GM08714 (cell line): ENCODE results near the gene CHRM2.

Source experiments
- H3K4me3 ChIP-seq: fragments of 200-500 bp; sonication (Bioruptor generic); 2 replicates; pipeline ENCODE4 v1.5.1; 2014; ENCODE audit warnings: mild to moderate bottlenecking, low read length, inconsistent platforms
- ZNF274 ChIP-seq: IDR thresholded peaks from 2 replicates; pipeline ENCODE4 v1.6.1; 2012; ENCODE audit warnings: mild to moderate bottlenecking, low read depth, low read length

CHRM2 gene

DNA sequence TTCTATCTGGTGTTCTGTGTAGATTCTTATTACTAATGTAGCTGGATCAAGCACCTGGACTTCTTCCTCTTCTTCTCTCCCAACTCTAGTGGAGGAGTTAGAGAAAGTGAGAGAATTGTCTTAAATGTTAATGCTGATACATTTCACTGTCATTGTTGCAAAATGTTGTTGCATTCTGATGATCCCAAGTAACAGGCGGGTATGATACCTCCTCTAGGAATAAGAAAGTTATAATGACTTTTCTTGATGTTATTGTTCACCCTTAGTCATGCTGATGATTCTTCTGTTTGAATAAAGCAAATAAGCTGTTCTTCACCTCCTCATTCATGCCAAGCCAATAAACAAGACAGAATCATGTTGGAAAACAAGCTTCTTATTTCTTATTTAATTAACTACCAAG is 9.1 kb downstream of the CHRM2 start:
- H3K4me3 ChIP-seq, result no peak overlapping the region
- no peak for TF ChIP-seq ZNF274

DNA sequence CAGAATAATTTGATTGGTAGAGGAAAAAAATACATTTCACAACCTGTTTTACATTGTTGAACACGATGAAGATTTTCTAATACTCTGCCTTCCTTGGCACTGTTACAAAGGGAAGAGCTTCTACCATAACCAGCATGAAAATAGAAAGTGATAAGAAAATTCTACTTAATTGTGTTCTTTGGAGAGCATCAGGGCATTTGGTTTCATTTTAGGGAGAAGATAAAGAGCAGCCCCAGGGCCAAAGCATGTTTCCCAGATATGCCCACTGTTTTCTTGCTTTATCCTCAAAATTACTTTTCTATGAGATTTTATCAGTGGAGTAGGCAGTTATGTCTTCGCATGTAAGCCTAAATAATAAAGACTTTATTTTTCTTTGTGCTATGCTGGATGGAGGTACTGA is 9.5 kb downstream of the CHRM2 start:
- TF ChIP-seq ZNF274, result no peak
- H3K4me3 ChIP-seq, result no peak overlapping the region

DNA sequence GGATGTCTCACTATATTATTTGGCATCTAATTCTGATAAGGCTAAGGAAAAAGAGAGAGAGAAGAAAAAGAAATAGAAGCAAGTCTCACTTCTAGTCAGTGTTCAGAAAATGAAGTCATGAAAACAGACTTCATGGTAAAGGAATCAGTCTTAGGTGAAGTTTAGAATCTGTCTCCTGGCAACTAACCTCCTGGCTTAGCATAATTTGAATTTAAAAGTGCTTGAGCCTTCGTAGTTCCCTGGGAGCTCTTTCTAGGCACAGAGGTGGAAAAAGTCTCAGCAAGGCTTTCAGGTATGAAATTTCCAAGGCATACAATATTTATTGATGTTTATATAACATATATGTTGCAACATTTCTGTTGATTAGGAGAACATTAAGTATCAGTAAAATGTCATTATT is 10.4 kb downstream of the CHRM2 start:
- H3K4me3 ChIP-seq, result no peak overlapping the region
- no peak for TF ChIP-seq ZNF274

DNA sequence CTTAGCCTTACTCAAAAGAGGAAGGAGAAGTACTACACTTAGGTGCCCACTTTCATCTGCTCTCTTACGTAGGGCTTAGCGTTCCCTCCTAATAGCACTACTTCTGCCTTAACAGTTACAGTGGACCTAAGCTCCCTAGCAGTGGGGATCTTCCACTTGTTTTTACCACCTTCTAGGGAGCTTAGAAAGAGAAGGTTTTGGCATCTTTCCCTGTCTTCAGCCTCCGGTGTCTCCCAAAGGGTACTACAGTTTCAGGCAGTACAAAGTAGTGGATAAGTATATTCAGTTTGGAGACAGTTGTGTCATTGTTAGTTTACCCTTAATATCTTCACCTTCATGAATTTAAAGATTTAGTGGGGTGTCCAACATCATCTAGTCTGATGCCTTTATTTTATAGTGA is 14.6 kb downstream of the CHRM2 start:
- TF ChIP-seq ZNF274, result no peak
- H3K4me3 ChIP-seq, result no peak overlapping the region

DNA sequence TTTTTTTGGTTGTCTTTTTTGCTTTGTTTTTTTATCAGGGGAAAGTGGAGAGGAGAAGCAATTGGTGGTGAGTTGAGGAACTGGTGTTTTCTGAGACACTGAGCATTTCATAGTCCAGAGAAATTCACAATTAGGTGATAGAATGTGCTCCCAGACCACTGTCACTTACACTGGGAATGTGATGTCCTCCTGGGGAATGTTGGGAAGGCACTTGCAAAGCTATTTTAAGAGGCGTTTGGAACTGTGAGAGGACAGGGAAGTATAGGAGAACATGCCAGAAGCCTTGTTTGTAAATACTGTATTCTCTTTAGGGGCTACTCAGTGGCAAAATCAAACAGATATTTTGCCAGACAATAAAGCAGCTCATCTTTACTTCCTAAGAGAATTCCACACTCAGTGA is 16.0 kb downstream of the CHRM2 start:
- H3K4me3 ChIP-seq, result no peak overlapping the region
- TF ChIP-seq ZNF274, result no peak

DNA sequence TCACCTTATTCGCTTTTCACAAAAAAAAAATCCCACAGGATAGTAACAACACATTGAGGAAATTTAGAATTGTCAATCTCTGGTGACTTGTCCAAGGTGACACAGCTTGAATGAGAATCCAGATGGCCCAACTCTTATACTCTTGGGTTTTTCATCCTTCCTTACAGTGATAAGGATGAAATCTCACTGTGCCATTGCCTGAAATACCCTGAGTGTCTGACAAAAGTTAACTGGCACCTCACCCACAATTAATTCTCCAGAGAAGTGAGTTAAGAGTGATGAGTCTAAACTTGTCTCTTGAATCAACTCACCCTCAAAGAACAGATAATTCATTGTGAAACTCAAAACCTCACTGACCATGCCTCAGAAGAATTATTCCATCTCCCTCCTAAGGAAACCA is 18.9 kb downstream of the CHRM2 start:
- no peak overlapping the region for H3K4me3 ChIP-seq
- no peak for TF ChIP-seq ZNF274

DNA sequence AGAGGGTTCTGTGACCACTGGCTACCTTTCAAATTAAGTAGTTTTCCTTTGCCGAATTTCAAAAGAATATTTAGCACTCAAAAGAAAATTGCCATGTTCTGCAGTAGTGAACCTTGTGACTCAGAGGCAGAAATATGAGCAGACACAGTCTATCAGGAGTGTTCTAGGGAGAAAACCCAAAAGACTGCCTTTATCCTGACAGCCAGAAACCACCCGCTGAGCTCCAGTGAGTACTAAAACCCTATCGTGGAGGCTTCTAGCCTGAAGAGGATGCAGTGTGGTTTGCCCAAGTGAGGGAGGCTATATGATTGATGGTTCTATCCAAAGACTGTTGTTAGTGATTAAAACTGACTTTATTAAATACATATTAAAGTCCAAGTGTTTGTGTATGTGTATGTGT is 21.9 kb downstream of the CHRM2 start:
- no peak overlapping the region for H3K4me3 ChIP-seq
- TF ChIP-seq ZNF274, result no peak

DNA sequence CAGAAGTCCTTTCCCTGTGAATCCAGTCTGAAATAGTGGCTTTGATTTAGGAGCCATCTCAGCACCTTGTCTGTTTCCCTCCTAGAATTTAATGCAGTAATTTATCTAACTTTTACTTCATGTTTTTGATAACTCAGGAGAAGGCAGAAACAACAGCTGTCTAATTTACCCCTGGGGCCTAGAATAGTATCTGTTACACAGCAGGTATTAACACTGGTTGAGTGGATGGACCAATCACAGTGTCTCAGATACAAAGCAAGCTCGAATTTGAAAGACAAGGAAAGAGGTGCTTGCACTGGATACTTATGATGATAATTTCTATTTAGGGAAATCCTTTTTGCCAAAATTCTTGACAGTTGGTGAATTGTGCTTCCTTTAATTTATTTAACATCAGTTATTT is 23.4 kb downstream of the CHRM2 start:
- TF ChIP-seq ZNF274, result no peak

DNA sequence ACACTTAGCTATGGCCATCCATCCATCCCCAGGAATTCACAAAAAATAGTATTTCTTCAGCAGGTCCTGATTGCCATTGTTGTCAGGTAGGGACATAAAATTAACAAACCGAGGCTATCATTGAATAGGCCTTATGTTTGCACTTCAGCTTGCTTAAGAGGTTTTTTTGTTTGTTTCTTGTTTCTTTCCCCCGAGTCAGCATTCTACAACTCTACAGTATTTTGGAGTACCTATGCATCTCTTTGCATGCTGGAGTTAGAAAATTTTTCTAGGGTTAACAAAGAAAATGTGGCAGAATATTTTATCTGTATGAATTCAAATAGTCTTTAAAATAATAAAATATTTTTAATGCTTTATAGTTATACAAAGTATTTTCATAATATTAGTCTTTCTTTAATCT is 26.3 kb downstream of the CHRM2 start:
- H3K4me3 ChIP-seq, result no peak overlapping the region
- no peak for TF ChIP-seq ZNF274

More for the DNA sequence above, 23.4 kb downstream of the CHRM2 start:
- no peak overlapping the region for H3K4me3 ChIP-seq

DNA sequence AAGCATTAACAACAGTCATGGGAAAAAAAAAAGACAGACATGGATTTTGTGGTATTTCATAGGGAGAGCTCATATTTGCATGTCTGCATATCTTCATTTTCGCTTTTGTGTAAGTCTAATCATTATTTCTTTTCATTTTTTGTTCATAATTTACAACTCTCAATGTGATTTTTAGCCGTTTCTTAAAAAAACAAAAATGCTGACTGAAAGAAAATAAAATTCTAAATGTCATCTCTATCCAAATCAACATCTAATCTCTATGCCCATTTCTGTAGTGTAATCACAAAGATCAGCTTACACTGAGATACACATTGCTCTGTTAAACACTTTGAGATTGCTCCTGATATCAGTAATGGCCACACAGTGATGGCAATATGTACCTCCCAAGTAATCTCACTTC is 29.2 kb downstream of the CHRM2 start:
- no peak for TF ChIP-seq ZNF274
- H3K4me3 ChIP-seq, result no peak overlapping the region

DNA sequence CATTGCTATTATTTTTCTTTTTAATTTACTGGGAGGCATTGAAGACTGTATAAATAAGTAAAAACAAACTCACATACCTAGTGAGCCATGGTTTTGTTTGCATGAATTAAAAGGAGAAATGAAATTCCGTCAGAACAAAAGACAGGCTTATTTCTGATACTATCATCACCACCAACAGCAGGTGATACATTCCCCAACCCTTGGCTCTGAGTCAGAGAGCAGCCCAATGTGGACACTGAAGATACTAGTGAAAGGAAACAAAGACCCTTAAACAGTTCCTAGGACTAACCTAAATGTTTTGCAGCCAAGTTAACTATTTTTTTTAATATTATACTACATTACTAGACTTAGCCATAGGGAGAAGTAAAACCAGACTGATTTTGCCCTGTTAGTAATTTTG is 31.6 kb downstream of the CHRM2 start:
- no peak overlapping the region for H3K4me3 ChIP-seq
- TF ChIP-seq ZNF274, result no peak

DNA sequence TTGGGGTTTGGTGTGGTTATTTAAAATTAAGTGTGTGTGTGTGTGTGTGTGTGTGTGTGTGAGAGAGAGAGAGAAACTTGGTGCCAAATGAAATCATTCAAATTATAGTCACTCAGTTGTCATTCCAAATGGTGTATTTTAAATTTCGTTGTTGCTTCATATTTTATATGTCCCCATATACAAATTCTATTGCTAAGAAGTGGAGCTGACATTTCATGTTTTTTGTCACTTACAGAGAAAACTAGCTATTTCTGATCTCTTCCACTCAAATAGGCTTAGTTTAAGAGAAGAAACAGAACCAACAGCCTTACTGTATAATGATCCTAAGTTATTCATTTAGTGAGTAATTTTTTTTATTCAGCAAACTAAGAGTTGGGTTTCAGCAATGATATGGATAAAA is 42.3 kb downstream of the CHRM2 start:
- no peak overlapping the region for H3K4me3 ChIP-seq
- no peak for TF ChIP-seq ZNF274

DNA sequence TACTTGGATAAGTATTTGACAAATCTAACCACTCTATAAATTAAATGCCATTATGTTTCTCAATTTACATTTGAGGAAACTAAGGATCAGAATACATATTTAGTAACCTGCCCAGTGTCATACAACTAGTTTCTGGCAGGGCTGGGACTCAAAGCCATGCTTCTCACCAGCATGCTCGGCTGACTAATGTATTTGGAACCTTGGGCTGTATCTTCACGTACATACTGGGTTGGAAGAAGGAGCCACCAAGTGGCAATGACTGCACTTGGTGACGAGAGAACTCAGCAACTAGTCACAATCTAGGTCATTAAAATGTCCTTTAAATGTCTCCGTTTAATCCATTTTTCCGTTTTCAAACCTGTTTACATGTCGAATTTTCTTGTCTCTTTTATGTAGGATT is 42.9 kb downstream of the CHRM2 start:
- TF ChIP-seq ZNF274, result no peak

DNA sequence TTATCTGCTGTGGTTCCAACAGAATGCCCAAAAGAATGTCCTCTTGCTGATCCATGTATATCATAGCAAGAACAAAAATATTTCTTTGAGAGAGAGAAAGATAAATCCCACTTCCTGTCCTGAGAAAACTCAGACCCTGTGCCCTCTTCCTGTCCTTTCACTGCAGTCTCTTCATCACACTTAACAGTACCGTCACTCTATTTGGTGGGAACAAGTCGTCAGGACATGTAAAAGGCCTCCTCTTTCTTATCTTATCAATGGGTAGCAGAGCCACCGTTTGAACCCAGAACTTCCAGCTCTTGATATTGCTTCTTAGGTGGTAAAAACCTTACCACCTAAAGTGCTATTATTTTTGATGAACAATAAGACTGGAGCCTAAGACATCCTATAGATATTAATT is 43.9 kb downstream of the CHRM2 start:
- TF ChIP-seq ZNF274, result no peak
- no peak overlapping the region for H3K4me3 ChIP-seq

More for the DNA sequence above, 42.9 kb downstream of the CHRM2 start:
- H3K4me3 ChIP-seq, result no peak overlapping the region

DNA sequence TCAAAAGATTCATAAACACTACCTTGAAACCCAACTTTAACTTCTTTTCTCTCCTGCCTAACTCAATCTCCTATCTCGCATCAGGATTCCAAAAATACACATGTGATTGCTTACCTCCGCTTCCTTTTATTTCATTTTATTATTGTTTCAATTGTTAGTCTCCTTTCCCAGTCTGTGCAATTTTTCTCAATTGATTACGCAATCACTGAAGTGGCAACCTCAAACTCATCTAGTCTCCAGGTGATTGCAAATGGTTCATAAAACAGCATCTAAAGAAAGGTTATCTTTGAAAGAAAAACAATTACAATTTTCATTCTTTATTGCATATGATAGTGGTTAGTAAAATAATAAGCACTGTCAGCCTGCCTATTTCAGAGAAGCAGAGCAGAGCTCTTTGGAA is 45.6 kb downstream of the CHRM2 start:
- no peak for TF ChIP-seq ZNF274
- H3K4me3 ChIP-seq, result no peak overlapping the region

DNA sequence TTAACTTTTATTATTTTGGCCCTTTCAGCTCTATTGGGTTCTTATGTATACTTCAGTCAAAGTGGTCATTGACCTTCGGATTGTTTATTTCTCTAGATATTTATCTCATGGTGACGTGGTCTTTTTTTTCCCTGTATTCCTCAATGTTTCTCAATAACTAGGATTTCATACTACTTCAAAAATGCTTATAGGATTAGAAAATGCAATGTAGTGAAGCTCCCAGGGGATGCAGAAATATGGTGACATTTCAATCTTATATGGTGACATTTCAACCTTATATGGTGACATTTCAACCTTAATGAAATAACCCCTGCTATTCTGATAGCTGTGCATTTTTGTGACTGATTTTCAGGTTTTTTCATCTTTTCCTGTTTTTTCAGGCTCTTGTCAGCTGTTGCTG is 51.4 kb downstream of the CHRM2 start:
- H3K4me3 ChIP-seq, result no peak overlapping the region
- TF ChIP-seq ZNF274, result no peak
